Chondrocyte (in vitro differentiated cells): ENCODE measurements around the gene CCDC148. TPM values are rescaled to one million over a fixed set of nuclear protein-coding genes. Genes with fewer than 3 reads are reported as not detected.
A peak's percentile ranks its signal among the peaks of the same experiment; 100 is the strongest.

Experiments
- DNase-seq: peaks from one replicate; pipeline ENCODE4 v3.0.0; 2021; ENCODE audit warnings: mixed read lengths, low spot score
- H3K27ac Mint-ChIP-seq: one replicate; pipeline ENCODE4 v1.8.0; 2021; ENCODE audit warnings: mild to moderate bottlenecking, moderate library complexity, mixed read lengths; ENCODE audit not compliant: unreplicated experiment
- H3K27me3 Mint-ChIP-seq: 2 replicates; pipeline ENCODE4 v1.8.0; 2021; ENCODE audit warnings: low read depth, mixed read lengths
- H3K36me3 Mint-ChIP-seq: 2 replicates; pipeline ENCODE4 v1.8.0; 2021; ENCODE audit warnings: low read depth, mixed read lengths
- H3K4me1 Mint-ChIP-seq: 2 replicates; pipeline ENCODE4 v1.8.0; 2021; ENCODE audit warnings: low read depth, mild to moderate bottlenecking, mixed read lengths
- H3K4me3 Mint-ChIP-seq: one replicate; pipeline ENCODE4 v1.8.0; 2021; ENCODE audit warnings: mild to moderate bottlenecking, moderate library complexity, mixed read lengths; ENCODE audit not compliant: unreplicated experiment
- H3K9me3 Mint-ChIP-seq: 2 replicates; pipeline ENCODE4 v1.8.0; 2021; ENCODE audit warnings: low read depth, mixed read lengths
- CTCF ChIP-seq: fragments of 200-600 bp; sonication (generic); IDR thresholded peaks from 2 replicates; pipeline ENCODE4 v1.5.0; 2021; ENCODE audit warnings: antibody characterized with exemption, mild to moderate bottlenecking, moderate library complexity
- total RNA-seq: library from RNA; stranded (reverse); gene quantifications from 3 replicates; pipeline ENCODE4 v1.2.1, GENCODE V29; 2021

Gene CCDC148
- total RNA-seq, 1 donor from 2014 or later = 0.52 TPM

- H3K27me3 Mint-ChIP-seq = no peaks in the 10 kb centered on the region
- no peak for DNase-seq
- peaks cover 15% of the 10 kb centered on the region for H3K9me3 Mint-ChIP-seq
- H3K4me1 Mint-ChIP-seq = peaks cover 19% of the 10 kb centered on the region
- H3K4me3 Mint-ChIP-seq = no peak overlapping the region
- TF ChIP-seq CTCF = no peak
- H3K27ac Mint-ChIP-seq = no peak overlapping the region
- no peaks in the 10 kb centered on the region for H3K36me3 Mint-ChIP-seq
Observed at GRCh38 chr2:158297606-158298005, 158.9 kb downstream of the CCDC148 start.

DNA sequence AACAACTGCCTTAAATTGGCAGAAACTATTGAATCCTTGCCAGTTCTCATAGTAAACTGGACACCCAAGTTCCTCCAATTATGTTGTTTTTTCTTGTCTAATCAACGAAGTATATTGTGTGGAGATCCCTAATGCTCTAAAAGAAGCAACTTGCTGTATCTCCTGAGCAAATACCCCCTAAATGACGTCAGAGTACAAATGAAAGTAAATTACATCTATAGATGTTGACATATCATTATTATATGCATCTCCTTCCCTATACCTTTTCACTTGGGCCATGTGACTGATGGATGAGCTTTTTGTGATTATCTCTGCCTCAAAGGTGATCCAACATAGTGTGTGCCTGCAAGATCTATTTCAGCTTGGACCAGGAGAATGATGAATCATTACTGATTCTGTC lies 159.4 kb downstream of the CCDC148 start:
- no peak overlapping the region for H3K4me3 Mint-ChIP-seq
- H3K27ac Mint-ChIP-seq = no peak overlapping the region
- TF ChIP-seq CTCF = no peak
- no peaks in the 10 kb centered on the region for H3K27me3 Mint-ChIP-seq
- peaks cover 24% of the 10 kb centered on the region for H3K4me1 Mint-ChIP-seq
- DNase-seq = no peak
- H3K36me3 Mint-ChIP-seq = no peaks in the 10 kb centered on the region
- peaks cover 15% of the 10 kb centered on the region for H3K9me3 Mint-ChIP-seq

GRCh38 chr2:158293722-158294121 lies 162.8 kb downstream of the CCDC148 start:
- peaks cover 9% of the 10 kb centered on the region for H3K9me3 Mint-ChIP-seq
- H3K4me3 Mint-ChIP-seq = no peak overlapping the region
- TF ChIP-seq CTCF = no peak
- no peak overlapping the region for H3K27ac Mint-ChIP-seq
- no peak for DNase-seq
- peaks cover 34% of the 10 kb centered on the region for H3K4me1 Mint-ChIP-seq
- no peaks in the 10 kb centered on the region for H3K27me3 Mint-ChIP-seq
- H3K36me3 Mint-ChIP-seq = no peaks in the 10 kb centered on the region

DNA sequence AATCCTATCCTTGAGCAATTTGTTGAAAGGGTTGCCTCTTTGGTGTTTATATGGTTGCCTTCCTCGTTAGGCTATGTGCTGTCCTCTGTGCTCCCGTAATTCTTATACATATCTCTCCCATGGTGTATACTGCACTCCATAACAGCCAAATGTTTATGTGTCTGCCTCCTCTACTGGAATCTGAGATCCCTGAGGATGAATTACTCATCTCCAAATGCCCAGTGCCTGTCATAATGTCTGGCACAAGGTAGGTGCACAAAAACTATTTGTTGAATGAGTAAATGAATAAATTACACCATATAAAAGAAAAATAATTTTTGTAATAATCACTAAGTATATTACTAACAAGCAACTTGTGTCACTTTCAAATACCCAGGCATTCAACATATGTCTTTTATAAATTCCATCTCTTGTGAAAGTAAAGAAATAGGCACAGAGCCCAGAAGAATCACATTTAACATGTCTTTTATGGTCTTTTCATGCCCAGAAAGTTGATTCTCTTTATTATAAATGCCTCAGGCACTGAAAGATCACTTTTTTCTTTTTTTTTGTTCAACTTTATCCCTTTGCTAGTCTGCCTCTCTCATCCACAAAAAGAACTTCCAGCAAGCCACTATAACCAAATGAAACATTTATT lies 164.9 kb downstream of the CCDC148 start:
- DNase-seq = no peak
- Mint-ChIP-seq H3K27ac (peak overlapping the region; percentile 52), H3K36me3 (peaks cover 1% of the 10 kb centered on the region), H3K4me3 (no peak overlapping the region), H3K4me1 (peaks cover 23% of the 10 kb centered on the region), H3K27me3 (no peaks in the 10 kb centered on the region), H3K9me3 (no peaks in the 10 kb centered on the region)
- no peak for TF ChIP-seq CTCF

DNA sequence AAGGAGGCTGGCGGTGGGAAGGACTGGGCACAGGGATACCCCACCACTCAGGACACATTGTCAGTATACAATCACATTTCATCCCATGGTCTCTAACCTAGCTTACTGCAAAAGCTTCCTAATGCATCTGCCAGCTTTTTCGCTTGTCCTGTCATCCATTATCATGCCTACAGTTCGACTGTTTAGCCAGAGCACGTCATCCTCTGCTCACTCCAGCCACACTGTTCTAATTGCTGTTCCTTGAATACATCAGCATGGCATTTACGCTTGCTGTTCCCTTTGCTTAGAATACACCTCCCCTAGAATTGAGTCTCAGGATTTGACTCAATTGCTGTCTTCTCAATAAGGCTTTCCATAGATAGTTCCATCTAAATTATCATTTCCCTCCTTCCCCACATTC lies 166.3 kb downstream of the CCDC148 start:
- no peak for TF ChIP-seq CTCF
- Mint-ChIP-seq H3K27me3 (no peaks in the 10 kb centered on the region), H3K4me3 (no peak overlapping the region), H3K36me3 (peaks cover 1% of the 10 kb centered on the region), H3K9me3 (no peaks in the 10 kb centered on the region), H3K27ac (no peak overlapping the region), H3K4me1 (peaks cover 16% of the 10 kb centered on the region)
- DNase-seq = no peak
